ENCODE results near the gene HMBS.

Gene HMBS

GRCh38 chr11:119103793-119104192 lies 19.1 kb downstream of the HMBS start:
- Histone ChIP-seq H2BK120ac (ENCODE audit: insufficient read depth, low read length, poor library complexity) (no peak overlapping the region), H2AK5ac (ENCODE audit: low read length) (no peak overlapping the region), H4K8ac (ENCODE audit: low read depth, low read length) (no peak overlapping the region), H3K4me1 (ENCODE audit: control insufficient read depth in 1 of 2, insufficient read depth in 2 of 2, low read length in 2 of 2) (peaks cover 25 to 30% of the 10 kb centered on the region in 2 experiments), H3K36me3 (ENCODE audit: control insufficient read depth in 1 of 2, insufficient read depth in 2 of 2, low read length in 2 of 2) (no peaks in the 10 kb centered on the region), H3K9me3 (ENCODE audit: insufficient read depth, low read depth, low read length) (no peaks in the 10 kb centered on the region), H3K23ac (ENCODE audit: low read length) (no peak overlapping the region), H3K9ac (ENCODE audit: low read length) (no peak overlapping the region), H4K12ac (ENCODE audit: low read depth, low read length) (no peak overlapping the region), H3K27me3 (ENCODE audit: insufficient read depth, low read length) (no peaks in the 10 kb centered on the region), H3K79me2 (ENCODE audit: control insufficient read depth, insufficient read depth, low read length, poor library complexity) (peaks cover 14% of the 10 kb centered on the region), H3K4me3 (ENCODE audit: low read depth, low read length) (no peak overlapping the region), H3K79me1 (ENCODE audit: low read length) (peaks cover 13% of the 10 kb centered on the region), H3K18ac (ENCODE audit: low read length) (no peak overlapping the region), H3K14ac (ENCODE audit: low read length) (no peak overlapping the region), H3K4me2 (ENCODE audit: low read length) (no peak overlapping the region), H2BK12ac (ENCODE audit: low read length) (no peak overlapping the region), H2BK5ac (ENCODE audit: low read depth, low read length, poor library complexity) (no peak overlapping the region), H4K91ac (ENCODE audit: low read depth, low read length) (no peak overlapping the region), H3K4ac (ENCODE audit: low read depth, low read length) (no peak overlapping the region), H2AFZ (ENCODE audit: insufficient read depth, low read length, poor library complexity) (no peak overlapping the region), H3K27ac (ENCODE audit: low read depth, low read length) (no peak overlapping the region)
- no peak for DNase-seq
- no CpG with 5 or more reads among the region's 4 CpGs for WGBS (ENCODE audit: extremely low coverage, insufficient coverage, insufficient read length)

GRCh38 chr11:119106564-119107537 lies 22.2 kb downstream of the HMBS start, which contains the start of gene C2CD2L:
C2CD2L (plus strand) TSS chr11:119107344; CDS start chr11:119107742, 398 bp downstream.
- H3K9me3 ChIP-seq (ENCODE audit: insufficient read depth, low read depth, low read length): peaks cover 1% of the 10 kb centered on the region
- H3K27me3 ChIP-seq (ENCODE audit: insufficient read depth, low read length): no peaks in the 10 kb centered on the region
- no peak within 1 kb of the TSS for H2BK12ac ChIP-seq (ENCODE audit: low read length)
- DNase-seq: peak; percentile 81 to 83
- H2BK5ac ChIP-seq (ENCODE audit: low read depth, low read length, poor library complexity): no peak within 1 kb of the TSS
- peak within 1 kb of the TSS; percentile 88 for H4K8ac ChIP-seq (ENCODE audit: low read depth, low read length)
- peak within 1 kb of the TSS; percentile 52 for H3K18ac ChIP-seq (ENCODE audit: low read length)
- H4K12ac ChIP-seq (ENCODE audit: low read depth, low read length): peak within 1 kb of the TSS; percentile 49
- peak within 1 kb of the TSS; percentile 97 for H3K4me2 ChIP-seq (ENCODE audit: low read length)
- peak within 1 kb of the TSS; percentile 68 for H3K9ac ChIP-seq (ENCODE audit: low read length)
- H3K4me1 ChIP-seq (ENCODE audit: control insufficient read depth in 1 of 2, insufficient read depth in 2 of 2, low read length in 2 of 2): peaks cover 17 to 18% of the 10 kb centered on the region in 2 experiments
- H3K4ac ChIP-seq (ENCODE audit: low read depth, low read length): peak within 1 kb of the TSS; percentile 13
- no peak within 1 kb of the TSS for H2BK120ac ChIP-seq (ENCODE audit: insufficient read depth, low read length, poor library complexity)
- H3K27ac ChIP-seq (ENCODE audit: low read depth, low read length): no peak within 1 kb of the TSS
- H3K23ac ChIP-seq (ENCODE audit: low read length): no peak within 1 kb of the TSS
- peak within 1 kb of the TSS; percentile 81 for H3K4me3 ChIP-seq (ENCODE audit: low read depth, low read length)
- H2AFZ ChIP-seq (ENCODE audit: insufficient read depth, low read length, poor library complexity): peak within 1 kb of the TSS; percentile 81
- WGBS (ENCODE audit: extremely low coverage, insufficient coverage, insufficient read length): no CpG with 5 or more reads among the region's 49 CpGs
- peak within 1 kb of the TSS; percentile 54 for H3K14ac ChIP-seq (ENCODE audit: low read length)
- peaks cover 10% of the 10 kb centered on the region for H3K79me1 ChIP-seq (ENCODE audit: low read length)
- H4K91ac ChIP-seq (ENCODE audit: low read depth, low read length): peak within 1 kb of the TSS; percentile 80
- H3K79me2 ChIP-seq (ENCODE audit: control insufficient read depth, insufficient read depth, low read length, poor library complexity): peaks cover 5% of the 10 kb centered on the region
- peaks cover 1 to 6% of the 10 kb centered on the region in 2 experiments for H3K36me3 ChIP-seq (ENCODE audit: control insufficient read depth in 1 of 2, insufficient read depth in 2 of 2, low read length in 2 of 2)
- no peak within 1 kb of the TSS for H2AK5ac ChIP-seq (ENCODE audit: low read length)

DNA sequence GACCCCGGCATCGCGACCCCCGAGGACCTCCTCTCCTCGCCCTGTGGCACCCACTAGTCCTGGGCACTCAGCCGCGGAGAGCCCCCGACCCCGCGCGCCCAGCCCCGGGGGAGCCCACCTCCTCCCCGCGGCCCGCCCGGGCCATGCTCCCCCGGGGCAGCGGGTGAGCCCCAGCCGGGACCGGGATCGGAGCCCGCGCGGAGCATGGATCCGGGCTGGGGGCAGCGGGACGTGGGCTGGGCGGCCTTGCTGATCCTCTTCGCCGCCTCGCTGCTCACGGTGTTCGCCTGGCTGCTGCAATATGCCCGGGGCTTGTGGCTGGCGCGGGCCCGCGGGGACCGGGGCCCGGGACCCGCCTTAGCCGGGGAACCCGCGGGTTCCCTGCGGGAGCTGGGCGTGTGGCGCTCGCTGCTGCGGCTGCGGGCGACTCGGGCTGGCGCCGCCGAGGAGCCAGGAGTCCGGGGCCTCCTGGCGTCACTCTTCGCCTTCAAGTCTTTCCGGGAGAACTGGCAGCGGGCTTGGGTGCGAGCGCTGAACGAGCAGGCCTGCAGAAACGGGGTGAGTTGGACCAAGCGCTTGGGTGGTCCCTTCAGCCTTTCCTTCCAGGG lies 23.0 kb downstream of the HMBS start:
- Histone ChIP-seq H3K18ac (ENCODE audit: low read length) (peak overlapping the region; percentile 52), H3K9ac (ENCODE audit: low read length) (peak overlapping the region; percentile 68), H4K91ac (ENCODE audit: low read depth, low read length) (no peak overlapping the region), H3K4me1 (ENCODE audit: control insufficient read depth in 1 of 2, insufficient read depth in 2 of 2, low read length in 2 of 2) (peaks cover 17 to 18% of the 10 kb centered on the region in 2 experiments), H3K27ac (ENCODE audit: low read depth, low read length) (no peak overlapping the region), H2AK5ac (ENCODE audit: low read length) (no peak overlapping the region), H3K23ac (ENCODE audit: low read length) (no peak overlapping the region), H3K79me1 (ENCODE audit: low read length) (peaks cover 4% of the 10 kb centered on the region), H3K4ac (ENCODE audit: low read depth, low read length) (peak overlapping the region; percentile 8), H3K9me3 (ENCODE audit: insufficient read depth, low read depth, low read length) (peaks cover 1% of the 10 kb centered on the region), H3K14ac (ENCODE audit: low read length) (peak overlapping the region; percentile 54), H3K36me3 (ENCODE audit: control insufficient read depth in 1 of 2, insufficient read depth in 2 of 2, low read length in 2 of 2) (peaks cover 1 to 11% of the 10 kb centered on the region in 2 experiments), H2BK5ac (ENCODE audit: low read depth, low read length, poor library complexity) (no peak overlapping the region), H3K4me3 (ENCODE audit: low read depth, low read length) (peak overlapping the region; percentile 81), H2AFZ (ENCODE audit: insufficient read depth, low read length, poor library complexity) (peak overlapping the region; percentile 81), H2BK120ac (ENCODE audit: insufficient read depth, low read length, poor library complexity) (no peak overlapping the region), H4K12ac (ENCODE audit: low read depth, low read length) (peak overlapping the region; percentile 49), H4K8ac (ENCODE audit: low read depth, low read length) (peak overlapping the region; percentile 58), H3K4me2 (ENCODE audit: low read length) (peak overlapping the region; percentile 97), H3K79me2 (ENCODE audit: control insufficient read depth, insufficient read depth, low read length, poor library complexity) (peaks cover 2% of the 10 kb centered on the region), H3K27me3 (ENCODE audit: insufficient read depth, low read length) (no peaks in the 10 kb centered on the region), H2BK12ac (ENCODE audit: low read length) (no peak overlapping the region)
- DNase-seq: peak in 1 of 2 donors; percentile 41
- WGBS (ENCODE audit: extremely low coverage, insufficient coverage, insufficient read length): no CpG with 5 or more reads among the region's 65 CpGs

GRCh38 chr11:119108146-119108856 lies 23.6 kb downstream of the HMBS start:
- Histone ChIP-seq H3K79me2 (ENCODE audit: control insufficient read depth, insufficient read depth, low read length, poor library complexity) (peaks cover 2% of the 10 kb centered on the region), H2BK120ac (ENCODE audit: insufficient read depth, low read length, poor library complexity) (no peak overlapping the region), H4K8ac (ENCODE audit: low read depth, low read length) (no peak overlapping the region), H2BK12ac (ENCODE audit: low read length) (no peak overlapping the region), H3K79me1 (ENCODE audit: low read length) (peaks cover 4% of the 10 kb centered on the region), H3K14ac (ENCODE audit: low read length) (no peak overlapping the region), H3K4ac (ENCODE audit: low read depth, low read length) (no peak overlapping the region), H3K4me2 (ENCODE audit: low read length) (peak overlapping the region; percentile 97), H2BK5ac (ENCODE audit: low read depth, low read length, poor library complexity) (no peak overlapping the region), H4K91ac (ENCODE audit: low read depth, low read length) (no peak overlapping the region), H3K18ac (ENCODE audit: low read length) (no peak overlapping the region), H4K12ac (ENCODE audit: low read depth, low read length) (no peak overlapping the region), H3K27ac (ENCODE audit: low read depth, low read length) (no peak overlapping the region), H3K36me3 (ENCODE audit: control insufficient read depth in 1 of 2, insufficient read depth in 2 of 2, low read length in 2 of 2) (peaks cover 1 to 12% of the 10 kb centered on the region in 2 experiments), H3K23ac (ENCODE audit: low read length) (no peak overlapping the region), H3K27me3 (ENCODE audit: insufficient read depth, low read length) (no peaks in the 10 kb centered on the region), H3K9ac (ENCODE audit: low read length) (no peak overlapping the region), H3K4me1 (ENCODE audit: control insufficient read depth in 1 of 2, insufficient read depth in 2 of 2, low read length in 2 of 2) (peaks cover 14 to 16% of the 10 kb centered on the region in 2 experiments), H2AFZ (ENCODE audit: insufficient read depth, low read length, poor library complexity) (no peak overlapping the region), H3K9me3 (ENCODE audit: insufficient read depth, low read depth, low read length) (peaks cover 1% of the 10 kb centered on the region), H3K4me3 (ENCODE audit: low read depth, low read length) (peak overlapping the region; percentile 81), H2AK5ac (ENCODE audit: low read length) (no peak overlapping the region)
- DNase-seq: peak; percentile 53 to 80
- WGBS (ENCODE audit: extremely low coverage, insufficient coverage, insufficient read length): no CpG with 5 or more reads among the region's 8 CpGs

All from trophoblast cell (in vitro differentiated cells and primary cell).